ENCODE data around the gene DCP2.

The DCP2 gene

DNA sequence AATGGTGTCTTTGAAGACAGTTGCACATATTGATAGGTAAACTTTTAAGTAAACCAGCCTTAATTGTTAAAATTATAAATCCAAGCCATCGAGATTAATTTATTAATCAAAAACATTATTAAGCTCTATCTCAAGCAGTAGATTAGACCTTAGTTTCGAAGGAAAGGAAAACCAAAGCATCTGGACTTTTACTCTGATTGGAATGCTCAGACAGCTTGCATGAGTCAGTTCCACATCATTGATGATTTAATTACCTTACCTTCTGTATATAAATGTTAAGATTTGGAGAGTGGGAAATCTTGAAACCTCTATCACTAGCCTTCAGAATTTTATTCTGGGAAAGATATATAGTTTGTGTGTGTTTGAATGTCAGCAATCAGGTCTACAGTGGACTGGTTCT, 23.9 kb downstream of the DCP2 start:
- H3K79me2 ChIP-seq (ENCODE audit: control insufficient read depth, low read length) = peaks cover 36% of the 10 kb centered on the region
- no peaks in the 10 kb centered on the region for H3K9me3 ChIP-seq (ENCODE audit: control insufficient read depth, insufficient read depth, low read length)
- H3K27ac ChIP-seq (ENCODE audit: low read depth, low read length) = no peak overlapping the region
- H3K9me2 ChIP-seq (replicated peaks; ENCODE audit: control insufficient read depth, low read length) = no peaks in the 10 kb centered on the region
- no peak overlapping the region for H3K4me2 ChIP-seq (ENCODE audit: low read length)
- no peak for TF ChIP-seq EZH2phosphoT487 (IDR thresholded peaks at IDR 0.05; ENCODE audit: borderline replicate concordance, low read length)
- no peak for TF ChIP-seq CTCF (IDR thresholded peaks at IDR 0.05; ENCODE audit: low read depth, low read length, poor library complexity, severe bottlenecking)
- H3F3A ChIP-seq (ENCODE audit: control insufficient read depth, insufficient read depth) = peaks cover 10% of the 10 kb centered on the region; the same call in 1 of the 2 replicates
- peaks cover 9% of the 10 kb centered on the region; the same call in 1 of the 2 replicates for H4K20me1 ChIP-seq (ENCODE audit: control insufficient read depth, insufficient read depth, low read depth, low read length)
- H3K27me3 ChIP-seq (ENCODE audit: control insufficient read depth, low read length) = no peaks in the 10 kb centered on the region
- H3K4me1 ChIP-seq (ENCODE audit: control insufficient read depth, low read length) = no peaks in the 10 kb centered on the region
- H3K4me3 ChIP-seq (ENCODE audit: low read length) = no peak overlapping the region
- peaks cover 85% of the 10 kb centered on the region for H3K36me3 ChIP-seq (ENCODE audit: control insufficient read depth, low read length)

DNA sequence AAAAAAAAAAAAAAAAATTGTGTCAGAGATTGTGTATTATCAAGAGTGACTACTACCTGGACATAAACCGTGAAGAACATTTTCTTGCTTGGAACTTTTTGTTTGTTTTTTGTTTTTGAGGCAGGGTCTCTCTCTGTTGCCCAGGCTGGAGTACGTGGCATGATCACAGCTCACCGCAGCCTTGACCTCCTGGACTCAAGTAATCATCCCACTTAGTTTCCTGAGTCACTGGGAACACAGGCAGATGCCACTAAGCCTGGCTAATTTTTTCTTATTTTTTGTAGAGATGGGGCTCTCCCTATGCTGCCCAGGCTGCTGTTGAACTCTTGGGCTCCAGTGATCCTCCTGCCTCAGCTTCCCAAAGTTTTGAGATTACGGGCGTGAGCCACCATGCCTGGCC, 25.8 kb downstream of the DCP2 start:
- no peaks in the 10 kb centered on the region for H3K27me3 ChIP-seq (ENCODE audit: control insufficient read depth, low read length)
- H3F3A ChIP-seq (ENCODE audit: control insufficient read depth, insufficient read depth) = peaks cover 8% of the 10 kb centered on the region; the same call in 1 of the 2 replicates
- no peaks in the 10 kb centered on the region for H3K9me2 ChIP-seq (replicated peaks; ENCODE audit: control insufficient read depth, low read length)
- H3K4me1 ChIP-seq (ENCODE audit: control insufficient read depth, low read length) = no peaks in the 10 kb centered on the region
- H3K9me3 ChIP-seq (ENCODE audit: control insufficient read depth, insufficient read depth, low read length) = no peaks in the 10 kb centered on the region
- H3K36me3 ChIP-seq (ENCODE audit: control insufficient read depth, low read length) = peaks cover 77% of the 10 kb centered on the region
- TF ChIP-seq CTCF (IDR thresholded peaks at IDR 0.05; ENCODE audit: low read depth, low read length, poor library complexity, severe bottlenecking) = no peak
- no peak for TF ChIP-seq EZH2phosphoT487 (IDR thresholded peaks at IDR 0.05; ENCODE audit: borderline replicate concordance, low read length)
- no peak overlapping the region for H3K4me3 ChIP-seq (ENCODE audit: low read length)
- no peak overlapping the region for H3K27ac ChIP-seq (ENCODE audit: low read depth, low read length)
- H3K4me2 ChIP-seq (ENCODE audit: low read length) = no peak overlapping the region
- no peaks in the 10 kb centered on the region; the same call in 1 of the 2 replicates for H4K20me1 ChIP-seq (ENCODE audit: control insufficient read depth, insufficient read depth, low read depth, low read length)
- peaks cover 17% of the 10 kb centered on the region for H3K79me2 ChIP-seq (ENCODE audit: control insufficient read depth, low read length)

DNA sequence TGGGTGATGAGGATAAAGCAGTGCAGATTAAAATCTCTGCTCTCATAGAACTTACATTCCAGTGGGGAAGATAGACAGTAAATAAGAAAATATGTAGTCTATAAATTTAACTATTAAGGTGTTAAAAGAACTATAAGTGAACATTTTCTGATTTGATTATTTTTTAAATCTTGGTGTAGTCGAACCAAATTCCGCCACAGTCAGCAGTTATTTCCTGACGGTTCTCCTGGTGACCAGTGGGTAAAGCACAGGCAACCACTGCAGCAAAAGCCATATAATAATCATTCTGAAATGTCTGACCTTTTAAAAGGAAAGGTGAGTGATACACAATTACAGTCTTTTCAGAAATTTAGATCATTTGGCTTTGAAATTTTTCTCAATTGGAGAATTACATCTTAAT, 27.2 kb downstream of the DCP2 start:
- Histone ChIP-seq H3F3A (ENCODE audit: control insufficient read depth, insufficient read depth) (peaks cover 8% of the 10 kb centered on the region; the same call in 1 of the 2 replicates), H3K9me2 (replicated peaks; ENCODE audit: control insufficient read depth, low read length) (no peaks in the 10 kb centered on the region), H3K79me2 (ENCODE audit: control insufficient read depth, low read length) (peaks cover 3% of the 10 kb centered on the region), H3K4me3 (ENCODE audit: low read length) (no peak overlapping the region), H3K4me2 (ENCODE audit: low read length) (no peak overlapping the region), H3K9me3 (ENCODE audit: control insufficient read depth, insufficient read depth, low read length) (no peaks in the 10 kb centered on the region), H3K27me3 (ENCODE audit: control insufficient read depth, low read length) (no peaks in the 10 kb centered on the region), H3K4me1 (ENCODE audit: control insufficient read depth, low read length) (no peaks in the 10 kb centered on the region), H3K27ac (ENCODE audit: low read depth, low read length) (no peak overlapping the region), H4K20me1 (ENCODE audit: control insufficient read depth, insufficient read depth, low read depth, low read length) (no peaks in the 10 kb centered on the region), H3K36me3 (ENCODE audit: control insufficient read depth, low read length) (peaks cover 77% of the 10 kb centered on the region)
- TF ChIP-seq CTCF (IDR thresholded peaks at IDR 0.05; ENCODE audit: low read depth, low read length, poor library complexity, severe bottlenecking) = no peak
- TF ChIP-seq EZH2phosphoT487 (IDR thresholded peaks at IDR 0.05; ENCODE audit: borderline replicate concordance, low read length) = no peak
